Endothelial cell of umbilical vein (primary cell): ENCODE results near the gene EIF3J. TPM values are rescaled to one million over a fixed set of nuclear protein-coding genes. Genes with fewer than 3 reads are reported as not detected.

Source experiments
- BruUV-seq: library from RNA; stranded (reverse); fragments of 400-500 nt; replicated peaks from 2 replicates; lab custom pipeline; 2021; lab: Mats Ljungman, UMichigan
- CTCF ChIA-PET: fragments of 300-600, 350-600 bp; sonication (Branson Sonifier 250); formaldehyde crosslinking; loops from one replicate; lab custom pipeline; 2021; ENCODE audit warnings: antibody characterized with exemption, inconsistent platforms; lab: Charles Lee
- POLR2A ChIA-PET: fragments of 300-600, 350-600 bp; sonication (Branson Sonifier 250); formaldehyde crosslinking; loops from one replicate; lab custom pipeline; 2021; ENCODE audit warnings: antibody characterized with exemption, inconsistent platforms; lab: Charles Lee
- DNase-seq: peaks from one replicate; pipeline ENCODE4 v3.0.0-alpha.2; 2011; ENCODE audit warnings: low read depth, low spot score
- FAIRE-seq: peaks from 2 replicates; lab custom pipeline; 2011; peaks lifted over from hg19 to GRCh38; lab: Jason Lieb, UNC
- H2AFZ ChIP-seq: 2 replicates; pipeline ENCODE4 v1.6.0; 2012; ENCODE audit warnings: low read depth, low read length, control low read depth, inconsistent platforms
- H3K27ac ChIP-seq: 2 replicates; pipeline ENCODE4 v1.5.1; 2011; ENCODE audit warnings: low read depth, mild to moderate bottlenecking, control low read depth, low read length, moderate library complexity; ENCODE audit not compliant: insufficient read depth
- H3K27me3 ChIP-seq, 2 experiments: 2 replicates each; pipeline versions ENCODE4 v1.6.0 to v1.6.1; 2011; ENCODE audit warnings: low read length in 2 of 2, mixed read lengths in 1 of 2; ENCODE audit not compliant: control insufficient read depth in 2 of 2, insufficient read depth in 2 of 2
- H3K36me3 ChIP-seq, 2 experiments: 2 replicates in 1 of 2; 3 replicates in 1 of 2; pipeline ENCODE4 v1.5.1; 2011; ENCODE audit warnings: low read length in 2 of 2, mild to moderate bottlenecking in 1 of 2, moderate library complexity in 1 of 2; ENCODE audit not compliant: control insufficient read depth in 2 of 2, insufficient read depth in 2 of 2; ENCODE audit errors: extremely low read depth in 1 of 2
- H3K4me1 ChIP-seq: 3 replicates; pipeline ENCODE4 v1.5.1; 2011; ENCODE audit warnings: mild to moderate bottlenecking, low read length; ENCODE audit not compliant: control insufficient read depth, insufficient read depth; ENCODE audit errors: extremely low read depth
- H3K4me2 ChIP-seq: 2 replicates; pipeline ENCODE4 v1.6.1; 2011; ENCODE audit warnings: low read length, control low read depth, mixed read lengths; ENCODE audit not compliant: insufficient read depth
- H3K4me3 ChIP-seq, 3 experiments: fragments of 200-600 bp in 1 of 3; sonication (generic), shearing (Covaris generic) in 1 of 3; replicated peaks in 1 of 3; 2 replicates each; pipeline ENCODE4 v1.5.1; 2011 to 2016; ENCODE audit warnings: control low read depth in 3 of 3, low read length in 3 of 3, mild to moderate bottlenecking in 2 of 3, inconsistent platforms in 1 of 3, low read depth in 1 of 3, moderate library complexity in 1 of 3; ENCODE audit not compliant: insufficient read depth in 1 of 3
- H3K79me2 ChIP-seq: 2 replicates; pipeline ENCODE4 v1.6.0; 2012; ENCODE audit warnings: low read length, inconsistent platforms; ENCODE audit not compliant: control insufficient read depth, insufficient read depth
- H3K9ac ChIP-seq: replicated peaks from 2 replicates; pipeline ENCODE3; 2011; ENCODE audit warnings: low read length, control low read depth; ENCODE audit not compliant: insufficient read depth; ENCODE audit errors: extremely low read depth
- H3K9me1 ChIP-seq: replicated peaks from 3 replicates; pipeline ENCODE4 v1.6.0; 2011; ENCODE audit warnings: mild to moderate bottlenecking, low read length; ENCODE audit not compliant: control insufficient read depth, insufficient read depth; ENCODE audit errors: extremely low read depth
- H3K9me3 ChIP-seq: replicated peaks from 2 replicates; pipeline ENCODE4 v1.5.1; 2012; ENCODE audit warnings: low read length, inconsistent platforms; ENCODE audit not compliant: control insufficient read depth, insufficient read depth
- H4K20me1 ChIP-seq: replicated peaks from 2 replicates; pipeline ENCODE3; 2011; ENCODE audit warnings: mild to moderate bottlenecking, low read length; ENCODE audit not compliant: control insufficient read depth, insufficient read depth; ENCODE audit errors: extremely low read depth
- EZH2 ChIP-seq: IDR thresholded peaks from 2 replicates; pipeline ENCODE4 v1.6.1; 2012; ENCODE audit warnings: borderline replicate concordance, low read depth, mild to moderate bottlenecking, moderate library complexity, low read length, inconsistent platforms; ENCODE audit not compliant: severe bottlenecking
- JUN ChIP-seq: IDR thresholded peaks from 2 replicates; pipeline ENCODE4 v1.6.1; 2011; ENCODE audit warnings: borderline replicate concordance, low read depth; ENCODE audit not compliant: insufficient read length, insufficient read depth
- MYC ChIP-seq: IDR thresholded peaks from one replicate; pipeline ENCODE4 v1.6.1; 2011; ENCODE audit warnings: mild to moderate bottlenecking, low read depth, low read length
- POLR2A ChIP-seq: IDR thresholded peaks from 2 replicates; pipeline ENCODE4 v1.6.1; 2012; ENCODE audit warnings: low read depth, mild to moderate bottlenecking, control low read depth, low read length
- POLR2AphosphoS5 ChIP-seq: IDR thresholded peaks from 2 replicates; pipeline ENCODE4 v1.6.1; 2012; ENCODE audit warnings: low read depth, mild to moderate bottlenecking, control low read depth, low read length, moderate library complexity; ENCODE audit not compliant: insufficient read depth
- dilution Hi-C: fragments of 300-500 bp; cut with MboI; formaldehyde crosslinking; loops from one replicate; pipeline ENCODE4 v1.15.0; 2019; ENCODE audit warnings: low sequenced_read_pairs; ENCODE audit not compliant: extremely low pct_ligation_motif_present
- intact Hi-C: fragments of 100-400 bp; cut with micrococcal nuclease; formaldehyde crosslinking; loops from one replicate; pipeline ENCODE4 v1.10.0; 2022
- polyA plus RNA-seq, 4 experiments: library from polyadenylated mRNA; depleted of rRNA in 3 of 4; stranded (reverse) in 3 of 4; unstranded in 1 of 4; fragments of >200 nt; gene quantifications; 2 replicates each; pipeline versions ENCODE4 v1.2.1 to v1.2.3, GENCODE V29; 2011 to 2012; ENCODE audit warnings: missing spikeins in 1 of 4
- total RNA-seq: library from RNA; stranded (reverse); gene quantifications from 2 replicates; pipeline ENCODE4 v1.2.3, GENCODE V29; 2021
- TF ChIP-seq, protein P1 (sequence below), 2 donors: IDR thresholded peaks; 1 replicate in 1 of 2; 2 replicates in 1 of 2; pipeline ENCODE4 v1.5.1; 2011; ENCODE audit warnings: low read length in 2 of 2, mild to moderate bottlenecking in 2 of 2, moderate library complexity in 2 of 2, control low read depth in 1 of 2, inconsistent platforms in 1 of 2, low read depth in 1 of 2; ENCODE audit not compliant: insufficient read depth in 1 of 2; ENCODE audit errors: extremely low read depth in 1 of 2
- TF ChIP-seq, protein P2 (sequence below): IDR thresholded peaks from 2 replicates; pipeline ENCODE4 v1.6.1; 2011; ENCODE audit not compliant: insufficient read depth, insufficient read length

EIF3J gene
- total and polyA plus RNA-seq, 2 donors (not counting 3 experiments of a cell fraction or from before 2014, with no cell fraction given) = 35.4 to 150 TPM

DNA sequence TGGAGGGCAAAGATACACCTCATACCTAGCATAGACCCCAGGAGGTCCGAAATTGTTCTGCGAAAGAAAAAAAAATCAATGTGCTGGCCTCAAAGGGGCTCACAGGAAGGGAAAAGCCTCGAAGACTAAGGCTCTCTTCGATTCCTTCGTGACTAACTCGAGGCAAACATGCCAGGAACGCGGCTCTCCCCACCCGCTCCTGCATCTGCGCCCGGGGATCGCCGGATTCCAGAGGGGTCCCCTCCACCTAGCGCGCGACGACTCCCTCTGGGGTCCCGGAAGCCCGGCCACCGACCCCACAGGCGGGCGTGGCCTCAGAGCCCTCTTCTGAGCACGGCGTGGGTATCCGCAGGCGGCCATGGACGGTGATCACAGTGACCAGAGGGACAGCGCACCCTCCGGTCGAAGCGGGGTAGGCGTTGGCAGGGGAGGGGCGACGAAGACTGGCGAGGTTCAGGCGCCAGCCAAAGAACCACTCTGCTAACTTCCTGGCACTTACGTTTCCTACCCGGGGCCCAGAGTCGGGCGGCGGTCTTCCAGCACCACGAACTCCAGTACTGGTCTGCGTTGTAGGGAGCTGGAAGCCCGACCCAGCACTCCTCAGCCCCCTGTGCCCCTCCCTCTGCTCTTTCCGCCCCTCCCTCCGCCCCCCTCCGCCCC is 515 bp upstream of the EIF3J start:
- Histone ChIP-seq H3K4me2 (peak overlapping the region; percentile 96), H3K79me2 (peaks cover 49% of the 10 kb centered on the region), H3K27me3 (no peaks in the 10 kb centered on the region), H3K27ac (peak overlapping the region; percentile 77), H3K4me3 (peak overlapping the region; percentile 68 to 92 (median 92)), H3K9me3 (no peaks in the 10 kb centered on the region), H4K20me1 (peaks cover 4% of the 10 kb centered on the region), H2AFZ (peak overlapping the region; percentile 71), H3K4me1 (peaks cover 28% of the 10 kb centered on the region), H3K9ac (peak overlapping the region; percentile 87), H3K9me1 (no peaks in the 10 kb centered on the region), H3K36me3 (peaks cover 0 to 3% of the 10 kb centered on the region in 2 experiments)
- FAIRE-seq (no peak), DNase-seq (peak; percentile 92)
- ChIA-PET CTCF (interaction anchor here (0.6 to 2.2 kb wide), 6 partner anchors 8 to 47 kb away, joined by 3 to 13 read pairs (median 4); no protein-coding TSS in a partner anchor), POLR2A (interaction anchor here (0.5 to 1.8 kb wide), 6 partner anchors 8 to 240 kb away, joined by 3 to 12 read pairs (median 6); partner anchors contain the start of gene CTDSPL2)
- dilution Hi-C loops (no loop called here), intact Hi-C loops (loop anchor here (1.0 kb wide), 1 partner anchor 109 kb away; the partner anchor contains the start of gene CTDSPL2)
- TSS peak; percentile 72 for BruUV-seq
- no peak for TF ChIP-seq EZH2
- TF ChIP-seq JUN = no peak
- TF ChIP-seq, protein P1, sequence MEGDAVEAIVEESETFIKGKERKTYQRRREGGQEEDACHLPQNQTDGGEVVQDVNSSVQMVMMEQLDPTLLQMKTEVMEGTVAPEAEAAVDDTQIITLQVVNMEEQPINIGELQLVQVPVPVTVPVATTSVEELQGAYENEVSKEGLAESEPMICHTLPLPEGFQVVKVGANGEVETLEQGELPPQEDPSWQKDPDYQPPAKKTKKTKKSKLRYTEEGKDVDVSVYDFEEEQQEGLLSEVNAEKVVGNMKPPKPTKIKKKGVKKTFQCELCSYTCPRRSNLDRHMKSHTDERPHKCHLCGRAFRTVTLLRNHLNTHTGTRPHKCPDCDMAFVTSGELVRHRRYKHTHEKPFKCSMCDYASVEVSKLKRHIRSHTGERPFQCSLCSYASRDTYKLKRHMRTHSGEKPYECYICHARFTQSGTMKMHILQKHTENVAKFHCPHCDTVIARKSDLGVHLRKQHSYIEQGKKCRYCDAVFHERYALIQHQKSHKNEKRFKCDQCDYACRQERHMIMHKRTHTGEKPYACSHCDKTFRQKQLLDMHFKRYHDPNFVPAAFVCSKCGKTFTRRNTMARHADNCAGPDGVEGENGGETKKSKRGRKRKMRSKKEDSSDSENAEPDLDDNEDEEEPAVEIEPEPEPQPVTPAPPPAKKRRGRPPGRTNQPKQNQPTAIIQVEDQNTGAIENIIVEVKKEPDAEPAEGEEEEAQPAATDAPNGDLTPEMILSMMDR (IDR thresholded peaks at IDR 0.05; ENCODE audit: extremely low read depth in 1 of 2, insufficient read depth in 1 of 2, low read depth in 1 of 2, low read length in 2 of 2) = peak; percentile 20 to 56
- TF ChIP-seq, protein P2, sequence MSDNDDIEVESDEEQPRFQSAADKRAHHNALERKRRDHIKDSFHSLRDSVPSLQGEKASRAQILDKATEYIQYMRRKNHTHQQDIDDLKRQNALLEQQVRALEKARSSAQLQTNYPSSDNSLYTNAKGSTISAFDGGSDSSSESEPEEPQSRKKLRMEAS = no peak
- peak; percentile 92 for TF ChIP-seq POLR2A
- TF ChIP-seq POLR2AphosphoS5 = peak; percentile 55
- TF ChIP-seq MYC = no peak
